Uterus (tissue), 2 donors: Measurements from ENCODE around the gene ATG4B.

ENCODE experiments used
- POLR2A ChIP-seq, 2 donors: fragments of 450-650 bp; IDR thresholded peaks; one replicate each; pipeline ENCODE4 v1.6.1; 2016; ENCODE audit warnings: antibody characterized with exemption in 2 of 2, mild to moderate bottlenecking in 1 of 2, moderate library complexity in 1 of 2
- TF ChIP-seq, protein P1 (sequence below), 4 experiments: fragments of 200-600 bp in 2 of 4; fragments of 450-650 bp in 2 of 4; sonication (generic) in 2 of 4; IDR thresholded peaks; one replicate each; pipeline ENCODE4 v1.5.1; 2016 to 2019; ENCODE audit warnings: antibody characterized with exemption in 4 of 4, mild to moderate bottlenecking in 2 of 4, moderate library complexity in 1 of 4

DNA sequence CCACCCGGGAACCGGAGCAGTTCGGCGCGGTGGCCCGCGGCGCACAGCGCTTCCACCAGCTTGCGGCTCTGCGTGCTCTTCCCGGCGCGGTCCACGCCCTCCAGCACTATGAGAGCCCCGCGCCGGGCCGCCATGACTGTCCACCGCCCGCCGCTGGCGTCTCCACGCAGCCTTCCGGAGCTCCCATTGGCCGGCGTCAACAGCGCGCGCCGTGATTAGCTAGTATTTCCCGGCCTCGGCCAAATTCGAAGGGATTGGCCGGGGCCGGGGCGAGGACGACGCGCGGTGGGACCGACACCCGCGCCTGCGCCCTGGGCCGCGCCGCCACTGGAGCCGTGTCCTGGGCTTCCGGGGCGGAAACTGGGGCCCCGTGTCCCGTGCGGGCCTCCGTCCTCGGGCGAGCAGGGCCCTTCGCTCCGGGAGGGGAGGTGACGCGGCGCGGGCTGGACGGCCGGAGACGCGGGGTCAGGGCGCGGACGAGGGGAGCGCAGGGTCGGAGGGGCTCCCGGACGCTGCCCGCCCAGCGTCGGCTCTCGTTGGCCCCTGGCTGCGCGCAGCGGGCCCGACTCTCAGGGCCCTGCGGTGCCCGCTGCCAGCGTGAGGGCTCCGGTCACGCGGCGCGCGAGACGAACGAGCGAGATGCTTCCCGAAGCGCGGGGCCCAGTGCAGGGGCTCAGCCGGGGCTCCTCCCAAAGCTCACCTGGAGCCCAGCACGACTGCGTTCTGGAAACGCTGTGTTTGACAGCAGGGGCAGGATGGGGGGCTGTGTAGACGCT is 49.3 kb downstream of the ATG4B start, which contains the start of gene DTYMK:
- TF ChIP-seq POLR2A (IDR thresholded peaks at IDR 0.05): peak; percentile 57 to 87
- TF ChIP-seq, protein P1, sequence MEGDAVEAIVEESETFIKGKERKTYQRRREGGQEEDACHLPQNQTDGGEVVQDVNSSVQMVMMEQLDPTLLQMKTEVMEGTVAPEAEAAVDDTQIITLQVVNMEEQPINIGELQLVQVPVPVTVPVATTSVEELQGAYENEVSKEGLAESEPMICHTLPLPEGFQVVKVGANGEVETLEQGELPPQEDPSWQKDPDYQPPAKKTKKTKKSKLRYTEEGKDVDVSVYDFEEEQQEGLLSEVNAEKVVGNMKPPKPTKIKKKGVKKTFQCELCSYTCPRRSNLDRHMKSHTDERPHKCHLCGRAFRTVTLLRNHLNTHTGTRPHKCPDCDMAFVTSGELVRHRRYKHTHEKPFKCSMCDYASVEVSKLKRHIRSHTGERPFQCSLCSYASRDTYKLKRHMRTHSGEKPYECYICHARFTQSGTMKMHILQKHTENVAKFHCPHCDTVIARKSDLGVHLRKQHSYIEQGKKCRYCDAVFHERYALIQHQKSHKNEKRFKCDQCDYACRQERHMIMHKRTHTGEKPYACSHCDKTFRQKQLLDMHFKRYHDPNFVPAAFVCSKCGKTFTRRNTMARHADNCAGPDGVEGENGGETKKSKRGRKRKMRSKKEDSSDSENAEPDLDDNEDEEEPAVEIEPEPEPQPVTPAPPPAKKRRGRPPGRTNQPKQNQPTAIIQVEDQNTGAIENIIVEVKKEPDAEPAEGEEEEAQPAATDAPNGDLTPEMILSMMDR (IDR thresholded peaks at IDR 0.05): peak in 2 of 4 experiments; percentile 8 to 28
